ENCODE measurements around the gene OSBPL3. TPM values are rescaled to one million over a fixed set of nuclear protein-coding genes. Genes with fewer than 3 reads are reported as not detected.

The OSBPL3 gene
- total RNA-seq, 1 experiment from 2014 or later: 8.6 TPM

DNA sequence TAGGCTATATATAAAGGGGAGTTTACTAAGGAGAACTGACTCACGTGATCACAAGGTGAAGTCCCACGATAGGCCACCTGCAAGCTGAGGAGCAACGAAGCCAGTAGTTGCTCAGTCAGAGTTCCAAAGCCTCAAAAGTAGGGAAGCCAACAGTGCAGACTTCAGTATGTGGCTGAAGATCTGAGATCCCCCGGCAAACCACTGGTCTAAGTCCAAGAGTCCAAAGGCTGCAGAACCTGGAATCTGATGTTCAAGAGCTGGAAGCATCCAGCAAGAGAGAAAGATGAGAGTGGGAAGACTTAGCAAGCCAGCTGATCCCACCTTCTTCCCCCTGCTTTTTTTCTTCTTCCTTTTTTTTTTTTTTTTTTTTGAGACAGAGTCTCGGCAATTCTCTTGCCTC lies 195.7 kb downstream of the OSBPL3 start:
- Histone ChIP-seq H2BK20ac (ENCODE audit: low read depth, low read length, poor library complexity, severe bottlenecking) (no peak overlapping the region), H3T11ph (ENCODE audit: low read length) (no peak overlapping the region), H3K9ac (ENCODE audit: extremely low read depth, insufficient read length, low read length) (no peak overlapping the region), H4K20me1 (ENCODE audit: control insufficient read depth, insufficient read depth, insufficient read length) (no peaks in the 10 kb centered on the region), H3K27ac (ENCODE audit: insufficient read length, low read depth, low read length) (no peak overlapping the region), H3K79me1 (ENCODE audit: insufficient read depth, low read depth, low read length, poor library complexity, severe bottlenecking) (no peaks in the 10 kb centered on the region), H2BK120ac (ENCODE audit: low read depth, low read length, poor library complexity, severe bottlenecking) (no peak overlapping the region), H3K9me3 (ENCODE audit: control insufficient read depth, low read depth, low read length) (no peaks in the 10 kb centered on the region), H4K5ac (ENCODE audit: insufficient read length, low read depth, low read length) (no peak overlapping the region), H3K4ac (ENCODE audit: low read depth, low read length) (no peak overlapping the region), H3K79me2 (ENCODE audit: insufficient read depth, low read length) (no peaks in the 10 kb centered on the region), H2BK12ac (ENCODE audit: insufficient read length, low read depth, low read length) (no peak overlapping the region), H3K23ac (ENCODE audit: insufficient read length, low read depth, low read length) (no peak overlapping the region), H4K8ac (replicated peaks; ENCODE audit: insufficient read length, low read depth, low read length) (no peak overlapping the region), H2AK5ac (ENCODE audit: insufficient read length, low read length) (no peak overlapping the region), H3K18ac (ENCODE audit: insufficient read length, low read depth, low read length) (no peak overlapping the region), H3K23me2 (ENCODE audit: insufficient read length, low read depth, low read length, poor library complexity, severe bottlenecking) (no peaks in the 10 kb centered on the region), H2AFZ (ENCODE audit: low read length) (no peak overlapping the region), H3K4me2 (ENCODE audit: insufficient read depth, insufficient read length, low read length) (no peak overlapping the region), H2BK5ac (ENCODE audit: insufficient read length, low read length) (no peak overlapping the region), H4K91ac (ENCODE audit: insufficient read length, low read depth, low read length) (no peak overlapping the region), H3K4me1 (ENCODE audit: insufficient read depth, low read length) (no peaks in the 10 kb centered on the region), H3K56ac (ENCODE audit: insufficient read length, low read depth, low read length) (no peak overlapping the region), H3K27me3 (ENCODE audit: insufficient read depth, low read length) (no peaks in the 10 kb centered on the region), H2BK15ac (ENCODE audit: low read depth, low read length) (no peak overlapping the region), H3K14ac (ENCODE audit: insufficient read depth, low read length) (no peak overlapping the region)
- TF ChIP-seq, protein P1, sequence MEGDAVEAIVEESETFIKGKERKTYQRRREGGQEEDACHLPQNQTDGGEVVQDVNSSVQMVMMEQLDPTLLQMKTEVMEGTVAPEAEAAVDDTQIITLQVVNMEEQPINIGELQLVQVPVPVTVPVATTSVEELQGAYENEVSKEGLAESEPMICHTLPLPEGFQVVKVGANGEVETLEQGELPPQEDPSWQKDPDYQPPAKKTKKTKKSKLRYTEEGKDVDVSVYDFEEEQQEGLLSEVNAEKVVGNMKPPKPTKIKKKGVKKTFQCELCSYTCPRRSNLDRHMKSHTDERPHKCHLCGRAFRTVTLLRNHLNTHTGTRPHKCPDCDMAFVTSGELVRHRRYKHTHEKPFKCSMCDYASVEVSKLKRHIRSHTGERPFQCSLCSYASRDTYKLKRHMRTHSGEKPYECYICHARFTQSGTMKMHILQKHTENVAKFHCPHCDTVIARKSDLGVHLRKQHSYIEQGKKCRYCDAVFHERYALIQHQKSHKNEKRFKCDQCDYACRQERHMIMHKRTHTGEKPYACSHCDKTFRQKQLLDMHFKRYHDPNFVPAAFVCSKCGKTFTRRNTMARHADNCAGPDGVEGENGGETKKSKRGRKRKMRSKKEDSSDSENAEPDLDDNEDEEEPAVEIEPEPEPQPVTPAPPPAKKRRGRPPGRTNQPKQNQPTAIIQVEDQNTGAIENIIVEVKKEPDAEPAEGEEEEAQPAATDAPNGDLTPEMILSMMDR (conservative IDR thresholded peaks at IDR 0.05): no peak
- Mint-ChIP-seq H3K27me3 (ENCODE audit: low read depth) (peaks cover 2% of the 10 kb centered on the region), H3K27ac (no peak overlapping the region), H3K4me3 (no peak overlapping the region), H3K9me3 (peaks cover 22 to 29% of the 10 kb centered on the region in 2 experiments), H3K36me3 (ENCODE audit: insufficient read depth in 1 of 3, low read depth in 3 of 3) (peaks cover 15 to 19% (median 16%) of the 10 kb centered on the region in 3 experiments), H3K4me1 (no peaks in the 10 kb centered on the region)
- WGBS (ENCODE audit: extremely low coverage, insufficient read length, low lambda C conversion rate): no CpG with 5 or more reads among the region's 5 CpGs
- DNase-seq: no peak

All from H9 (cell line).